ENCODE results near the gene SEC24D.

SEC24D gene

GRCh38 chr4:118839221-118839927, 3.4 kb upstream of the SEC24D start:
- no peak for DNase-seq

GRCh38 chr4:118837121-118837507, 1.2 kb upstream of the SEC24D start:
- DNase-seq = no peak

- peak; percentile 62 for DNase-seq
Observed at GRCh38 chr4:118836301-118837120, 585 bp upstream of the SEC24D start.

GRCh38 chr4:118834960-118835569, 861 bp downstream of the SEC24D start:
- peak; percentile 58 for DNase-seq

- no peak for DNase-seq
Observed at GRCh38 chr4:118834070-118834469, 1.9 kb downstream of the SEC24D start.

- DNase-seq = no peak
Observed at GRCh38 chr4:118833192-118833820, 2.6 kb downstream of the SEC24D start.

GRCh38 chr4:118829107-118829506, 6.8 kb downstream of the SEC24D start:
- DNase-seq = no peak

DNA sequence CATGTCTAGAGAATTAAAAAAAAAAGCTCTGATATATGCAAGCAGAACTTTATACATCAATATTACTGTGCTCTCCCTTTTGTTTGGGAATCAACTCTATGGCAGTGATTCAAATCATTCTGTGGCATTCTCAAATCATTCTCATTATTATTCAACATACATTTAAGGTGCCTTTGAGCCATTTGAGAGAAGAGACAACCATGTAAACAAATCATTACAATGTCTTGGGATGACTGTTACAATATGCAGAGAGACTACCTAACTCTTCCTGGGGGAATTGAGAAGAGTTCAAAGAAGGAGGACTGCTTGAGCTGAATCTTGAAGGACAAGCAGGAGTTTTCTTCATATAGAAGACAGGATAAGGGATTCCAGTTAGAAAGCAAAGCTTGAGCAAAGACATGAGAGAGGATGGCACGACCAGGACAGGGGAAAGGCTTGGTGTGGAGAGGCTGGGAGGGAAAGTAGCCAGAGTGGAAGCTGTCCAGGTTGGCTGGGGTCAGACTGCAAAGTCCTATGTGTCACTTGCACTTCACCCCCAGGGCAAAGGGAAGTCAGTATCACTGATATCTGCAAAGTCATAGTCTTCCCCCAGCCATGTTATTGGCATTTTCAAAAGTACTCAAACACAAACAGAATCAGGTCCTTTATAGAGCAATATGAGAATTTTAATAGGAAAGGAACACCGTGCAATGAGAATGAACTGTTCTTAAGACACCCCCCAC, 9.0 kb downstream of the SEC24D start:
- no peak for DNase-seq

GRCh38 chr4:118825799-118826198, 10.1 kb downstream of the SEC24D start:
- DNase-seq = no peak

DNA sequence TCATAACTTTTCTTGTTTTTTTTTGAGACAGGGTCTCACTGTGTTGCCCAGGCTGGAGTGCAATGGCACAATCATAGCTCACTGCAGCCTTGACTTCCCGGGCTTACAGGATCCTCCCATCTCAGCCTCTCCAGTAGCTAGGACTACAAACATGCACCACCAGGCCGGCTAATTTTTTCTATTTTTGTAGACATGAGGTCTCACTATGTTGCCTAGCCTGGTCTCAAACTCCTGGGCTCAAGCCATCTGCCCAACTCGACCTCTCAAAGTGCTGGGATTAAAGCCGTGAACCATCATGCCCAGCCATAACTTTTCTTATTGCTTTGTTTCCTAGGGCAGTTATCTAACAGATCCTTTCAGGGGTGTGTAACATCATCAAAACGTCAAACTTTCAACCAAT, 11.8 kb downstream of the SEC24D start:
- DNase-seq = no peak

DNA sequence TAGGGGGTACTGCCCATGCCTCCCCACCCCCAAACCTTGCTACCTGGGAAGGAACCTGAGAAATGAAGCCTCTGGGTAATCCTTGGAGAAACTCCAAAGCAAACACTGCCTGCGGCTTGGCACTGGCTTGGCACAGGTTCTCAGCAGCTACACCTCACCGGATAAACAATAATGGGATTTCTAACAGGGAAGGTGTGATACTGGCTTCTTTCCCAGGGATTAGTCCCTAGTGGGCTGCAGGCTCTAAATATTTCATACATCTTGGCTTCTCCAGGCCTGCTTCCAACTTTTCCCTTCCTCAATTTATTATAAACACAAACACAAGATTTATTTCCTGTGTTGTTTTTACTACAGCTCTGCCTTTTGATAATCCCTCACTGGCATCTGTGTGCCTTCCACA, 12.5 kb downstream of the SEC24D start:
- DNase-seq = no peak

DNA sequence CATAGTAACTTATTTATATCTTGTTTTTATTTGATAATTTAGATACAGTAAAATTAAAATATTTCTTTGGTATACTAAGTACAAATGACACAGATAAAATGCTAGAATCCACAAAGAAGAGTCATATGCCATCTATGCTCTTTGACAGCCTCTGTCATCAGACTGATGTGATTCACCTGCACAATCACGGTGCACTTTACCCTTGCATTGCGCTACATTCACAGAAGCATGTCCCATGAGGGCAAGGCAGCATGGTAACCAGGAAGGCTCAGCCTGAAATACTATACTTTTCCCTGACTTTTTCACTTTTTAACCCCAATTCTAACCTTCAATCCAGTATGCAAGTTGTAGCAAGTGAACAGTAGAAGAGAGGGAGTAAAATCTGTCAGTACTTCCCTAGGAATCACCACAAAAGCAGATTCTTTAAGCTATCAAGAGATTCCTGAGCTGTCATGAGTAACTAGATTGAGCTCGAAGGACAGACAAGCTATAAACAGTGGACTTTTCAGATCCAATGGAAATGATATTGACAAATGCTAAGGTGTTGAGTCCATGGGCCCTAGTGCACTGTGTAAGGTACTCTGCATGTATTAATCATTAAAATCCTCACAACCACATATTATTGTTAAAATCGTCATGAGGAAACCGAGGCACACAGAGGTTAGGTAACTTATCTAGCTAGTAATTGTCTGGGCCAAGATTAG, 14.2 kb downstream of the SEC24D start:
- no peak for DNase-seq

DNA sequence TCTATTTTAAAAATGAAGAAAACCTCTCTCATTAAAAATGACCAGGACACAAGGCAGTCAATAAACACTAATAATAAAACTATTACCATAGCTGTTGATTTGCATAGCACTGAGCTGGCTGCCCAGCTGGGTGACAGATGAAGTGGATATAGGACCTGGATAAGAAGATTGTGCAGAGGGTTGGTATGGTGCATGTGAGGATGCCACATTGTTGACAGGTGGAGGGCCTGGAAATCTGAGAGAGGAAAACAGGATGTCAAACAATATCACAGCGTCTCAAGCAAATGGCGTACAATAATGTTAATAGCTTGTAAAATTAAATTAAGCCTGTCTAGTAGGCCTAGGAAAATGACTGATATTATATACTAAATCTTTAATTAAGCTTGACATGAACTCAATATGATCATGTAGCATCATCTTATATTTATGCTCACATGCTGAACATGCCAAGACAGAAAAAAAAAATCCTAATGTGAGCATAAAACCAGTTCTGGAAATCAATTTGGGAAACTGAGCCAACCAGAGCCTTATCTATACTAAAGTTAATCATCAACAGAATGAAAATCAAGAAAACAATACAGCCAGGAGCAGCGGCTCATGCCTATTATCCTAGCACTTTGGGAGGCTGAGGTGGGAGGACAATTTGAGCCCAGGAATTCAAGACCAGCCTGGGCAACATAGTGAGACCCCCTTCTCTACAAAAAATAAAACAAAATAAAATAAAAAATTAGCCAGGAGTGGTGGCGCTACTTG, 18.6 kb downstream of the SEC24D start:
- no peak for DNase-seq

- no peak for DNase-seq
Observed at GRCh38 chr4:118816538-118817177, 19.3 kb downstream of the SEC24D start.

- DNase-seq = no peak
Observed at GRCh38 chr4:118814891-118815290, 21.0 kb downstream of the SEC24D start.

- DNase-seq = no peak
Observed at GRCh38 chr4:118814058-118814457, 21.9 kb downstream of the SEC24D start.

GRCh38 chr4:118813561-118813960, 22.4 kb downstream of the SEC24D start:
- DNase-seq = no peak

DNA sequence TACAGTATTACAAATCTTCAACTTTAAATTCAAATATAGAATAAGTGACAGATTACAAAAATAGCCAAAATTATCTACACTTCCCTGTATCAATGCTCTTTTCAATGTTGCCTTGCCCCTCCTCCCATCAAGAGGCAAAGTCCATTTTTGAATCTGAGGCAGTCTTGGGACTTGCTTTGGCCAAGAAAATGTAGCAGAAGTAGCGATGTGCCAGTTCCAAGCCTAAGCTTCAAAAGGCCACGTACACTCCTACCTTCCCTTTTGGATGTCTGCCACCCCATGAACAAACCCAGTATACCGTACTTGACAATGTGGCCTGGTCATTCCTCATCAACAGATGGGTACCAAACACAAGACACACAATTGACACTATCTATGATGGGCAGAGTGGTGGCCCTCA, 24.1 kb downstream of the SEC24D start:
- DNase-seq = no peak

- DNase-seq = no peak
Observed at GRCh38 chr4:118810991-118811764, 24.7 kb downstream of the SEC24D start.

- DNase-seq = no peak
Observed at GRCh38 chr4:118807659-118808058, 28.3 kb downstream of the SEC24D start.
